ENCODE data around the gene CLEC2A. TPM values are rescaled to one million over a fixed set of nuclear protein-coding genes. Genes with fewer than 3 reads are reported as not detected.

Gene CLEC2A
- total and polyA plus RNA-seq, 2 experiments from 2014 or later: not detected

- Histone ChIP-seq H3F3A (ENCODE audit: insufficient read depth) (no peaks in the 10 kb centered on the region), H3K9me2 (ENCODE audit: insufficient read depth) (no peaks in the 10 kb centered on the region), H3K4me1 (ENCODE audit: insufficient read depth) (no peaks in the 10 kb centered on the region), H3K27me3 (replicated peaks; ENCODE audit: insufficient read depth) (peaks cover 26% of the 10 kb centered on the region), H3K9me3 (ENCODE audit: low read depth) (no peaks in the 10 kb centered on the region), H3K4me3 (no peak overlapping the region), H3K36me3 (ENCODE audit: low read depth) (no peaks in the 10 kb centered on the region), H2AFZ (no peak overlapping the region), H3K27ac (no peak overlapping the region), H4K20me1 (ENCODE audit: insufficient read depth) (no peaks in the 10 kb centered on the region), H3K79me2 (ENCODE audit: insufficient read depth) (no peaks in the 10 kb centered on the region), H3K4me2 (ENCODE audit: unreplicated experiment) (no peak overlapping the region), H3K9ac (no peak overlapping the region)
- WGBS, 2 experiments (ENCODE audit: low coverage in 1 of 2, low lambda C conversion rate in 2 of 2, missing lambda C conversion rate in 2 of 2): 54 to 56% methylated on average over 3 of the region's 3 CpGs
- TF ChIP-seq EZH2 (IDR thresholded peaks at IDR 0.05; ENCODE audit: insufficient read depth, poor library complexity, severe bottlenecking) (no peak), EZH2phosphoT487 (IDR thresholded peaks at IDR 0.05; ENCODE audit: insufficient read depth, low read depth) (no peak)
- DNase-seq: no peak
- in situ Hi-C loops (cut with MboI): no loop called here
These were observed 16.6 kb upstream of the CLEC2A start for GRCh38 chr12:9948606-9949296.

GRCh38 chr12:9947674-9948073 is 15.5 kb upstream of the CLEC2A start:
- 49 to 52% methylated on average over 3 of the region's 3 CpGs for WGBS, 2 experiments (ENCODE audit: low coverage in 1 of 2, low lambda C conversion rate in 2 of 2, missing lambda C conversion rate in 2 of 2)
- no peaks in the 10 kb centered on the region for H3F3A ChIP-seq (ENCODE audit: insufficient read depth)

GRCh38 chr12:9944391-9944790 is 12.2 kb upstream of the CLEC2A start:
- Histone ChIP-seq H3K9me3 (ENCODE audit: low read depth) (no peaks in the 10 kb centered on the region), H3K4me1 (ENCODE audit: insufficient read depth) (no peaks in the 10 kb centered on the region), H4K20me1 (ENCODE audit: insufficient read depth) (no peaks in the 10 kb centered on the region), H3K4me2 (ENCODE audit: unreplicated experiment) (no peak overlapping the region), H3K27me3 (replicated peaks; ENCODE audit: insufficient read depth) (peaks cover 49% of the 10 kb centered on the region), H3K79me2 (ENCODE audit: insufficient read depth) (no peaks in the 10 kb centered on the region), H3K4me3 (no peak overlapping the region), H3K36me3 (ENCODE audit: low read depth) (no peaks in the 10 kb centered on the region), H3K9me2 (ENCODE audit: insufficient read depth) (no peaks in the 10 kb centered on the region), H3K9ac (no peak overlapping the region), H2AFZ (no peak overlapping the region), H3K27ac (no peak overlapping the region), H3F3A (ENCODE audit: insufficient read depth) (no peaks in the 10 kb centered on the region)
- in situ Hi-C loops (cut with MboI): no loop called here
- DNase-seq: no peak
- TF ChIP-seq EZH2 (IDR thresholded peaks at IDR 0.05; ENCODE audit: insufficient read depth, poor library complexity, severe bottlenecking): no peak
- TF ChIP-seq EZH2phosphoT487 (IDR thresholded peaks at IDR 0.05; ENCODE audit: insufficient read depth, low read depth): no peak
- WGBS, 2 experiments (ENCODE audit: low coverage in 1 of 2, low lambda C conversion rate in 2 of 2, missing lambda C conversion rate in 2 of 2): 81 to 84% methylated on average over 2 of the region's 2 CpGs

More at GRCh38 chr12:9947674-9948073, 15.5 kb upstream of the CLEC2A start:
- Histone ChIP-seq H3K36me3 (ENCODE audit: low read depth) (no peaks in the 10 kb centered on the region), H3K4me3 (no peak overlapping the region), H3K79me2 (ENCODE audit: insufficient read depth) (no peaks in the 10 kb centered on the region), H3K9me2 (ENCODE audit: insufficient read depth) (no peaks in the 10 kb centered on the region), H3K27ac (no peak overlapping the region), H2AFZ (no peak overlapping the region), H3K9ac (no peak overlapping the region), H4K20me1 (ENCODE audit: insufficient read depth) (no peaks in the 10 kb centered on the region), H3K4me1 (ENCODE audit: insufficient read depth) (no peaks in the 10 kb centered on the region), H3K4me2 (ENCODE audit: unreplicated experiment) (no peak overlapping the region), H3K9me3 (ENCODE audit: low read depth) (no peaks in the 10 kb centered on the region), H3K27me3 (replicated peaks; ENCODE audit: insufficient read depth) (peaks cover 37% of the 10 kb centered on the region)
- no peak for DNase-seq
- in situ Hi-C loops (cut with MboI): no loop called here
- TF ChIP-seq EZH2 (IDR thresholded peaks at IDR 0.05; ENCODE audit: insufficient read depth, poor library complexity, severe bottlenecking) (no peak), EZH2phosphoT487 (IDR thresholded peaks at IDR 0.05; ENCODE audit: insufficient read depth, low read depth) (no peak)

- 38 to 46% methylated on average over 19 of the region's 19 CpGs for WGBS, 2 experiments (ENCODE audit: low coverage in 1 of 2, low lambda C conversion rate in 2 of 2, missing lambda C conversion rate in 2 of 2)
- TF ChIP-seq EZH2 (IDR thresholded peaks at IDR 0.05; ENCODE audit: insufficient read depth, poor library complexity, severe bottlenecking) (no peak), EZH2phosphoT487 (IDR thresholded peaks at IDR 0.05; ENCODE audit: insufficient read depth, low read depth) (no peak)
- H2AFZ ChIP-seq: no peak overlapping the region
These were observed 11.1 kb upstream of the CLEC2A start for GRCh38 chr12:9943240-9943639.

More at GRCh38 chr12:9943240-9943639, 11.1 kb upstream of the CLEC2A start:
- Histone ChIP-seq H3K36me3 (ENCODE audit: low read depth) (no peaks in the 10 kb centered on the region), H3K27ac (no peak overlapping the region), H3K4me3 (no peak overlapping the region), H3K9ac (no peak overlapping the region), H3K27me3 (replicated peaks; ENCODE audit: insufficient read depth) (peaks cover 40% of the 10 kb centered on the region), H3K79me2 (ENCODE audit: insufficient read depth) (no peaks in the 10 kb centered on the region), H3K9me3 (ENCODE audit: low read depth) (no peaks in the 10 kb centered on the region), H4K20me1 (ENCODE audit: insufficient read depth) (no peaks in the 10 kb centered on the region), H3K4me2 (ENCODE audit: unreplicated experiment) (no peak overlapping the region), H3F3A (ENCODE audit: insufficient read depth) (no peaks in the 10 kb centered on the region), H3K9me2 (ENCODE audit: insufficient read depth) (no peaks in the 10 kb centered on the region), H3K4me1 (ENCODE audit: insufficient read depth) (no peaks in the 10 kb centered on the region)
- DNase-seq: no peak
- in situ Hi-C loops (cut with MboI): no loop called here
